Measurements from ENCODE around the gene IGF1R. TPM values are rescaled to one million over a fixed set of nuclear protein-coding genes. Genes with fewer than 3 reads are reported as not detected.

IGF1R gene
- total RNA-seq, 1 donor from 2014 or later: 62.7 TPM

DNA sequence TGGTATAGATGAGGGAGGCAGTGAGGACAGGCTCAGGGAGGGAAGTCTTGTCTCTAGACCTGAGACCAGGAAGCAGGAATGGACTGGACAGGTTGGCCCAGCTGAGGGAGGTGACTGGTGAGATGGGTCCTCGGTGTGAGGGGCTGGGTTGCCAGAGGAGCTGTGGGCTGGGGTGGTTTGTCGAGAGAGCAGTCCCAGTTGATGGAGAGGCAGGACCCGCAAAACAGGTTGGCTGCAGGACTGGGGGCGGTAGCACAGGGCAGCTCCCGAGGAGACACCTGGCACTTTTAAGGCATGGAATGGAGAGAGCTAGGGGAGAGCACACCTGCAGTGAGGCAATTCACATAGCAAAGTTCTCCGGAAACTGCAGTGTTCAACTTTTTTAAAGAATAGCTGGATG lies 14.7 kb downstream of the IGF1R start:
- Histone ChIP-seq H3K4me3 (ENCODE audit: low read depth, low read length) (no peak overlapping the region), H3K27me3 (ENCODE audit: control insufficient read depth, insufficient read depth, low read length) (no peaks in the 10 kb centered on the region), H3K36me3 (ENCODE audit: control insufficient read depth, insufficient read depth, low read length) (no peaks in the 10 kb centered on the region)
- no peak for DNase-seq (ENCODE audit: low read depth)
- TF ChIP-seq, protein P1, sequence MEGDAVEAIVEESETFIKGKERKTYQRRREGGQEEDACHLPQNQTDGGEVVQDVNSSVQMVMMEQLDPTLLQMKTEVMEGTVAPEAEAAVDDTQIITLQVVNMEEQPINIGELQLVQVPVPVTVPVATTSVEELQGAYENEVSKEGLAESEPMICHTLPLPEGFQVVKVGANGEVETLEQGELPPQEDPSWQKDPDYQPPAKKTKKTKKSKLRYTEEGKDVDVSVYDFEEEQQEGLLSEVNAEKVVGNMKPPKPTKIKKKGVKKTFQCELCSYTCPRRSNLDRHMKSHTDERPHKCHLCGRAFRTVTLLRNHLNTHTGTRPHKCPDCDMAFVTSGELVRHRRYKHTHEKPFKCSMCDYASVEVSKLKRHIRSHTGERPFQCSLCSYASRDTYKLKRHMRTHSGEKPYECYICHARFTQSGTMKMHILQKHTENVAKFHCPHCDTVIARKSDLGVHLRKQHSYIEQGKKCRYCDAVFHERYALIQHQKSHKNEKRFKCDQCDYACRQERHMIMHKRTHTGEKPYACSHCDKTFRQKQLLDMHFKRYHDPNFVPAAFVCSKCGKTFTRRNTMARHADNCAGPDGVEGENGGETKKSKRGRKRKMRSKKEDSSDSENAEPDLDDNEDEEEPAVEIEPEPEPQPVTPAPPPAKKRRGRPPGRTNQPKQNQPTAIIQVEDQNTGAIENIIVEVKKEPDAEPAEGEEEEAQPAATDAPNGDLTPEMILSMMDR (IDR thresholded peaks at IDR 0.05; ENCODE audit: insufficient read depth, low read length, poor library complexity, severe bottlenecking): no peak

DNA sequence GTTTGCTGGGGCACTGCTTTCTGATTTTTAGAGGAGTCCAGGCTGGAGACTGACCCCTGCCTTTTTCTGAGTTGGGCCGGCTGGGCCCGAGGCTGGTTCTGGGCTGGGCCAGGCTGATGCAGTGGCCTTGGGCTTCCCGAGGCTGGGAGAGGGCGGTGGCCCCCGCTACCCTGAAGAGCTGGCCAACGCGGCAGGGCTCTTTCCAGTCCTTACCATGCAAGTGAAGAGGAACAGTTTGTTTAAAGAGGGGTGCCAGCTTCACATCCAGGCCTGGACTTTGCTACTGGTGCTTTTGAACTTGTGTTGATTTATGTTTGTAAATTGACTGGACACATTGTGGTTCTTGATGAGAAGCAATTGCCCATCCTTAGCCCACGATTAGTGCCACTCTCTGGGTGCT lies 15.3 kb downstream of the IGF1R start:
- no peak for DNase-seq (ENCODE audit: low read depth)
- no peaks in the 10 kb centered on the region for H3K36me3 ChIP-seq (ENCODE audit: control insufficient read depth, insufficient read depth, low read length)
- H3K4me3 ChIP-seq (ENCODE audit: low read depth, low read length): no peak overlapping the region
- TF ChIP-seq, protein P1 (IDR thresholded peaks at IDR 0.05; ENCODE audit: insufficient read depth, low read length, poor library complexity, severe bottlenecking): no peak
- no peaks in the 10 kb centered on the region for H3K27me3 ChIP-seq (ENCODE audit: control insufficient read depth, insufficient read depth, low read length)

DNA sequence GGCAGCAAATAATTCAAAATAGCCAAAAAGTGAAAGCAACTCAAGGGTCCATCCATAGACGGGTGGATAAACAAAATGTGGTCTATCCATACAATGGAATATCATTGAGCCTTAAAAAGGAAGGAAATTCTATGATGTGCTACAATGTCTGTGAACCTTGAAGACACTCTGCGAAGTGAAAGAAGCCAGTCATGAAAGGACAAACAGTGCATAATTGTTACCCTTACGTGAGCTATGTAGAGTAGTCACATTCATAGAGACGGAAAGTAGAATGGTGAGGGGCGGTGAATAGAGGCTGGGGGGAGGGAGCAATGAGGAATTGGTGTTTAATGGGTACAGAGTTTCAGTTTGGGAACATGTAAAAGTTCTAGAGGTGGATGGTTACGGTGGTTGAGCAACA lies 18.1 kb downstream of the IGF1R start:
- H3K27me3 ChIP-seq (ENCODE audit: control insufficient read depth, insufficient read depth, low read length): no peaks in the 10 kb centered on the region
- no peak overlapping the region for H3K4me3 ChIP-seq (ENCODE audit: low read depth, low read length)
- no peak for DNase-seq (ENCODE audit: low read depth)
- no peaks in the 10 kb centered on the region for H3K36me3 ChIP-seq (ENCODE audit: control insufficient read depth, insufficient read depth, low read length)
- TF ChIP-seq, protein P1 (IDR thresholded peaks at IDR 0.05; ENCODE audit: insufficient read depth, low read length, poor library complexity, severe bottlenecking): no peak

DNA sequence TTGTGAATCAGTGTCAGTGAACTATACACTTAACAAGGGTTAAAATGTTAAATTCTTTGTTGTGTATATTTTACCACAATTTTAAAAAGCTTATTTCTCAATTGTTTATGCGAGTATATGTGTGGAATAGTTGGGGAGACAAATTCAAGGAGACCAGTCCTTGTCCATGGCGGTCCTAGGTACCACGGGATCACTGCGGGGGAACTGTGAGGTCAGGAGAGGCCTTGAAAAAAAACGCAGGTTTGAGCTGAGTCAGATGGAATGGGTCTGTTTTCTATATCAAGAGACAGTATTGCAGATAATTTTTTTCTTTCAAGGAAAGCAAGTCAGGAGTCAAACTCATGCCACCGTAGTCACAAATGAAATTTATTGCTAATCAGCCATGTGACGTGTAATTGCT lies 18.5 kb downstream of the IGF1R start:
- Histone ChIP-seq H3K4me3 (ENCODE audit: low read depth, low read length) (no peak overlapping the region), H3K27me3 (ENCODE audit: control insufficient read depth, insufficient read depth, low read length) (no peaks in the 10 kb centered on the region), H3K36me3 (ENCODE audit: control insufficient read depth, insufficient read depth, low read length) (no peaks in the 10 kb centered on the region)
- DNase-seq (ENCODE audit: low read depth): no peak
- TF ChIP-seq, protein P1 (IDR thresholded peaks at IDR 0.05; ENCODE audit: insufficient read depth, low read length, poor library complexity, severe bottlenecking): no peak

DNA sequence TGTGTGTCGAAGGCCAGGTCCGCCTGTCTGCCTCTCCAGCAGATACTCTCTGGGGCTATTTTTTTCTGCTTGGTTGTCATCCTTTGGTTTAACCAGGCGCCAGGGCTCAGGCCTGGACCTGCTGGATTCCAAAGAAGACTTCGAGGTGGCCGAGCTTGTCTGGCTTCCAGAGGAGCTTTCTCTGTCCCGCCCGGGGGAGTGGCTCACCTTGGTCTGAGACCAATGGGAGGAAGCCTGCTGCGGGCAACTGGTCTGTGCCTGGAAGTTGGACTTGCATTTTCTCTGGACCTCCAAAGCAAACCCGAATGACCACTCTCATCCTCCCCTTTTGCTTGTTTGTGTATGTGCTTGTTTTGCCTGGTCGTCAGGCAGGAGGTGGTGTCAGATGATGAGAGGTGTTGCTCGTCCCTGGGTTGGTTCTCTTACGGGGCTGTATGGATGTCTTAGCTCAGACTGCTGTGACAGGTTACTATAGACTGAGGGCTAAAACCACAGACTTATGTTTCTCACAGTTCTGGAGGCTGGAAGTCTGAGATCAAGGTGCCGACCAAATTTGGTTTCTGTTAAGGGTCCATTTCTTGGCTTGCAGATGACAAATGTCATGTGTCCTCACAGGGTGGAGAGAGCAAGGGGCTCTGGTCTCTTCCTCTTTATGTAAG lies 19.3 kb downstream of the IGF1R start:
- no peaks in the 10 kb centered on the region for H3K36me3 ChIP-seq (ENCODE audit: control insufficient read depth, insufficient read depth, low read length)
- TF ChIP-seq, protein P1 (IDR thresholded peaks at IDR 0.05; ENCODE audit: insufficient read depth, low read length, poor library complexity, severe bottlenecking): no peak
- no peak overlapping the region for H3K4me3 ChIP-seq (ENCODE audit: low read depth, low read length)
- DNase-seq (ENCODE audit: low read depth): no peak
- H3K27me3 ChIP-seq (ENCODE audit: control insufficient read depth, insufficient read depth, low read length): no peaks in the 10 kb centered on the region
